K562 (cell line): ENCODE data around the gene ILDR1. TPM values are rescaled to one million over a fixed set of nuclear protein-coding genes. Genes with fewer than 3 reads are reported as not detected.

Source experiments
- ATAC-seq: fragments of 200-7000 bp; cut with Tn5 transposase; 3 replicates; pipeline ENCODE4 v1.9.1; 2020; ENCODE audit warnings: moderate library complexity
- BruUV-seq: library from RNA; stranded (reverse); fragments of 400-500 nt; replicated peaks from 2 replicates; lab custom pipeline; 2021; lab: Mats Ljungman, UMichigan
- CTCF ChIA-PET: fragments of 300-600 bp; formaldehyde crosslinking; extraction: SDS; loops from one replicate; lab custom pipeline; 2021; ENCODE audit warnings: low intra/inter-chr PET ratio; lab: Yijun Ruan, JAX
- POLR2A ChIA-PET: fragments of 300-600, 350-650 bp; sonication (Branson Sonifier 250); formaldehyde crosslinking; extraction: SDS; loops from one replicate; lab custom pipeline; 2021; ENCODE audit warnings: antibody characterized with exemption, inconsistent platforms; lab: Yijun Ruan, JAX
- DNase-seq, 4 experiments: peaks; one replicate each; pipeline versions ENCODE4 v3.0.0 to v3.0.0-alpha.2; 2011 to 2018; ENCODE audit warnings: low spot score in 3 of 4, mixed read lengths in 3 of 4; ENCODE audit errors: extremely low read depth in 1 of 4
- FAIRE-seq: peaks from 2 replicates; lab custom pipeline; 2011; peaks lifted over from hg19 to GRCh38; lab: Jason Lieb, UNC
- H2AFZ ChIP-seq: 2 replicates; pipeline ENCODE4 v1.6.0; 2011; ENCODE audit warnings: low read depth, low read length, control low read depth, inconsistent platforms
- H3K27ac ChIP-seq: fragments of 200-600 bp; 3 replicates; pipeline ENCODE4 v1.8.0; 2011; ENCODE audit warnings: low read depth, mild to moderate bottlenecking, control low read depth, inconsistent platforms, low read length, moderate library complexity, mixed read lengths; ENCODE audit errors: extremely low read depth
- H3K27me3 ChIP-seq, 2 experiments: fragments of 300-600 bp in 1 of 2; 2 replicates in 1 of 2; 3 replicates in 1 of 2; pipeline versions ENCODE4 v1.6.0 to v1.8.0; 2011; ENCODE audit warnings: inconsistent platforms in 2 of 2, low read length in 2 of 2, mild to moderate bottlenecking in 1 of 2, mixed read lengths in 1 of 2, moderate library complexity in 1 of 2; ENCODE audit not compliant: control insufficient read depth in 2 of 2, insufficient read depth in 2 of 2
- H3K36me3 ChIP-seq: fragments of 300-600 bp; 3 replicates; pipeline ENCODE4 v1.8.0; 2011; ENCODE audit warnings: mild to moderate bottlenecking, low read length, inconsistent platforms; ENCODE audit not compliant: control insufficient read depth, insufficient read depth
- H3K4me1 ChIP-seq, 2 experiments: fragments of 200-600 bp in 1 of 2; replicated peaks in 1 of 2; 2 replicates in 1 of 2; 3 replicates in 1 of 2; pipeline versions ENCODE4 v1.5.1 to v1.8.0; 2011; ENCODE audit warnings: inconsistent platforms in 2 of 2, low read length in 2 of 2, mild to moderate bottlenecking in 1 of 2, mixed read lengths in 1 of 2, moderate library complexity in 1 of 2; ENCODE audit not compliant: control insufficient read depth in 2 of 2, insufficient read depth in 2 of 2
- H3K4me2 ChIP-seq: 2 replicates; pipeline ENCODE4 v1.6.1; 2011; ENCODE audit warnings: low read length, control low read depth, inconsistent platforms, mixed read lengths; ENCODE audit not compliant: insufficient read depth
- H3K4me3 ChIP-seq: fragments of 200-600 bp; sonication (generic), shearing (Covaris generic); 2 replicates; pipeline ENCODE4 v1.5.1; 2016; ENCODE audit warnings: control low read depth, inconsistent platforms
- H3K79me2 ChIP-seq: fragments of 200-600 bp; 3 replicates; pipeline ENCODE4 v1.8.0; 2011; ENCODE audit warnings: low read length, inconsistent platforms; ENCODE audit not compliant: control insufficient read depth, insufficient read depth
- H3K9ac ChIP-seq, 2 experiments: 2 replicates each; pipeline versions ENCODE4 v1.6.0 to v1.6.1; 2011; ENCODE audit warnings: low read depth in 2 of 2, low read length in 2 of 2, control low read depth in 1 of 2, inconsistent platforms in 1 of 2, mild to moderate bottlenecking in 1 of 2, mixed read lengths in 1 of 2; ENCODE audit not compliant: insufficient read depth in 1 of 2
- H3K9me1 ChIP-seq: one replicate; pipeline ENCODE4 v1.6.0; 2011; ENCODE audit warnings: inconsistent platforms, mild to moderate bottlenecking, low read length, moderate library complexity; ENCODE audit not compliant: control insufficient read depth, insufficient read depth
- H3K9me3 ChIP-seq: replicated peaks from 2 replicates; pipeline ENCODE4 v1.5.1; 2011; ENCODE audit warnings: low read depth, low read length, inconsistent platforms; ENCODE audit not compliant: control insufficient read depth, insufficient read depth
- H4K20me1 ChIP-seq: replicated peaks from 2 replicates; pipeline ENCODE4 v1.6.1; 2011; ENCODE audit warnings: low read length, inconsistent platforms, mixed read lengths; ENCODE audit not compliant: control insufficient read depth, insufficient read depth
- CHD2 ChIP-seq: IDR thresholded peaks from 2 replicates; pipeline ENCODE4 v1.6.1; 2011; ENCODE audit warnings: low read depth, low read length
- HMG20B ChIP-seq: fragments of 250-450 bp; sonication (Bioruptor Pico); IDR thresholded peaks from 2 replicates; pipeline ENCODE4 v1.5.0; 2021; ENCODE audit warnings: mild to moderate bottlenecking
- JUND ChIP-seq, 2 experiments: IDR thresholded peaks; 2 replicates in 1 of 2; 3 replicates in 1 of 2; pipeline ENCODE4 v1.6.1; 2011; ENCODE audit warnings: borderline replicate concordance in 2 of 2, low read depth in 2 of 2, low read length in 2 of 2, improper control_type of control experiment in 1 of 2, missing biosample characterization in 1 of 2, missing genetic modification characterization in 1 of 2, missing genetic modification reagents in 1 of 2
- LEF1 ChIP-seq: fragments of 450-650 bp; IDR thresholded peaks from 2 replicates; pipeline ENCODE4 v1.6.1; 2016; ENCODE audit warnings: mild to moderate bottlenecking
- NCOA6 ChIP-seq: fragments of 450-650 bp; IDR thresholded peaks from 2 replicates; pipeline ENCODE4 v1.6.1; 2017; ENCODE audit warnings: mild to moderate bottlenecking
- RAD21 ChIP-seq, 2 experiments: fragments of 250-450 bp in 1 of 2; fragments of 450-650 bp in 1 of 2; sonication (Bioruptor Pico) in 1 of 2; formaldehyde crosslinking in 1 of 2; IDR thresholded peaks in 1 of 2; conservative IDR thresholded peaks in 1 of 2; 2 replicates each; pipeline versions ENCODE4 v1.4.0 to v1.8.0; 2020 to 2022; ENCODE audit warnings: mild to moderate bottlenecking in 2 of 2, moderate library complexity in 1 of 2
- RBM25 ChIP-seq: fragments of 200-400 bp; formaldehyde crosslinking; IDR thresholded peaks from 2 replicates; pipeline ENCODE4 v1.6.1; 2018; ENCODE audit warnings: low read length, low read depth, moderate library complexity; ENCODE audit not compliant: severe bottlenecking
- RCOR1 ChIP-seq, 2 experiments: IDR thresholded peaks; 2 replicates each; pipeline ENCODE4 v1.6.1; 2012; ENCODE audit warnings: low read depth in 2 of 2, low read length in 2 of 2, borderline replicate concordance in 1 of 2, improper control_type of control experiment in 1 of 2
- RNF219 ChIP-seq: fragments of 250-450 bp; sonication (Bioruptor Pico); IDR thresholded peaks from 2 replicates; pipeline ENCODE4 v1.5.0; 2022; ENCODE audit warnings: mild to moderate bottlenecking
- SNIP1 ChIP-seq: fragments of 450-650 bp; IDR thresholded peaks from 2 replicates; pipeline ENCODE4 v1.7.1; 2017; ENCODE audit warnings: low read depth, mild to moderate bottlenecking
- ZNF41 ChIP-seq: fragments of 250-450 bp; sonication (Bioruptor Pico); conservative IDR thresholded peaks from 2 replicates; pipeline ENCODE4 v1.4.0; 2020; ENCODE audit warnings: mild to moderate bottlenecking
- ZNF77 ChIP-seq: fragments of 250-450 bp; sonication (Bioruptor Pico); IDR thresholded peaks from 2 replicates; pipeline ENCODE4 v1.5.0; 2020
- WGBS: fragments of 100-300 bp; shearing (Covaris generic); methylation state at CpG from one replicate; pipeline ENCODE4 v1.1.6; 2016; ENCODE audit warnings: low coverage, mixed read lengths; ENCODE audit not compliant: insufficient coverage; ENCODE audit errors: missing lambda C conversion rate; 5-methylcytosine and 5-hydroxymethylcytosine counted together
- in situ Hi-C: fragments of 300-500 bp; cut with MboI; formaldehyde crosslinking; loops from 4 replicates; pipeline ENCODE4 v1.15.0; 2018; ENCODE audit warnings: inconsistent platforms, mixed read lengths
- intact Hi-C: fragments of 100-400 bp; cut with micrococcal nuclease; formaldehyde crosslinking; loops from 2 replicates; pipeline ENCODE4 v1.14.2; 2022
- polyA plus RNA-seq, 8 experiments: library from polyadenylated mRNA; depleted of rRNA in 4 of 8; stranded (reverse) in 5 of 8; unstranded in 3 of 8; fragments of >200 nt; fragmentation: Nextera tagmentation in 2 of 8; fragmentation: Illumina TruSeq in 1 of 8; extraction: Ambion mirVana in 2 of 8; extraction: Trizol in 1 of 8; gene quantifications; 2 replicates each; pipeline versions ENCODE4 v1.2.1 to v1.2.3, GENCODE V29; 2011 to 2014; ENCODE audit warnings: inconsistent platforms in 1 of 8, missing spikeins in 1 of 8
- total RNA-seq, 7 experiments: library from RNA; depleted of rRNA in 6 of 7; stranded (reverse); fragments of >200 nt in 6 of 7; fragmentation: Illumina TruSeq in 2 of 7; extraction: Trizol in 2 of 7; gene quantifications; 2 replicates each; pipeline versions ENCODE4 v1.2.1 to v1.2.3, GENCODE V29; 2011 to 2021; ENCODE audit warnings: low replicate concordance in 1 of 7
- TF ChIP-seq, protein P1 (sequence below): sonication (generic); formaldehyde crosslinking; IDR thresholded peaks from 2 replicates; pipeline ENCODE4 v1.8.0; 2023; ENCODE audit warnings: missing genetic modification reagents, mild to moderate bottlenecking, borderline replicate concordance

Gene ILDR1
- total and polyA plus RNA-seq, 9 of the 15 experiments (the other 6 are each of a cell fraction or from before 2014, with no cell fraction given) = 0.04 TPM; not detected in 8

DNA sequence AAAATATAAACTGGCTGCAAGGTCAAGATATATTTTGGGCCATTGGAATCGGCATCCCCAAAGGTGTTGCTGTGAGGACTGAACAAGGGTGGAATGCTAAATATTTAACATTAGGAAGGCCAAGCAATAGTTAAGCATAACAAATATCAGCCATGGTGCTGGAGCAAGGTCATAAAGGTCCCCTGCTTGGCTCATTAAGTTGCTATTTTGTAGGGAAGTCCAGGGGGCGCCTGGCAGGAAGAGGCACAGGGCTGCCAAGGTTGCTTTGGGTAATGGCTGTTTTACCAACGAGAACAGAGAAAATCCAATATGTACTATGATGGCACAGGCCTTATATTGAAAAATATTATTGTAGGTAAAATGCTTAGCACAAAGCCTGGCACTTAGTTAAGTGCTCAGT, 65.7 kb downstream of the ILDR1 start (continued):
- TF ChIP-seq, protein P1, sequence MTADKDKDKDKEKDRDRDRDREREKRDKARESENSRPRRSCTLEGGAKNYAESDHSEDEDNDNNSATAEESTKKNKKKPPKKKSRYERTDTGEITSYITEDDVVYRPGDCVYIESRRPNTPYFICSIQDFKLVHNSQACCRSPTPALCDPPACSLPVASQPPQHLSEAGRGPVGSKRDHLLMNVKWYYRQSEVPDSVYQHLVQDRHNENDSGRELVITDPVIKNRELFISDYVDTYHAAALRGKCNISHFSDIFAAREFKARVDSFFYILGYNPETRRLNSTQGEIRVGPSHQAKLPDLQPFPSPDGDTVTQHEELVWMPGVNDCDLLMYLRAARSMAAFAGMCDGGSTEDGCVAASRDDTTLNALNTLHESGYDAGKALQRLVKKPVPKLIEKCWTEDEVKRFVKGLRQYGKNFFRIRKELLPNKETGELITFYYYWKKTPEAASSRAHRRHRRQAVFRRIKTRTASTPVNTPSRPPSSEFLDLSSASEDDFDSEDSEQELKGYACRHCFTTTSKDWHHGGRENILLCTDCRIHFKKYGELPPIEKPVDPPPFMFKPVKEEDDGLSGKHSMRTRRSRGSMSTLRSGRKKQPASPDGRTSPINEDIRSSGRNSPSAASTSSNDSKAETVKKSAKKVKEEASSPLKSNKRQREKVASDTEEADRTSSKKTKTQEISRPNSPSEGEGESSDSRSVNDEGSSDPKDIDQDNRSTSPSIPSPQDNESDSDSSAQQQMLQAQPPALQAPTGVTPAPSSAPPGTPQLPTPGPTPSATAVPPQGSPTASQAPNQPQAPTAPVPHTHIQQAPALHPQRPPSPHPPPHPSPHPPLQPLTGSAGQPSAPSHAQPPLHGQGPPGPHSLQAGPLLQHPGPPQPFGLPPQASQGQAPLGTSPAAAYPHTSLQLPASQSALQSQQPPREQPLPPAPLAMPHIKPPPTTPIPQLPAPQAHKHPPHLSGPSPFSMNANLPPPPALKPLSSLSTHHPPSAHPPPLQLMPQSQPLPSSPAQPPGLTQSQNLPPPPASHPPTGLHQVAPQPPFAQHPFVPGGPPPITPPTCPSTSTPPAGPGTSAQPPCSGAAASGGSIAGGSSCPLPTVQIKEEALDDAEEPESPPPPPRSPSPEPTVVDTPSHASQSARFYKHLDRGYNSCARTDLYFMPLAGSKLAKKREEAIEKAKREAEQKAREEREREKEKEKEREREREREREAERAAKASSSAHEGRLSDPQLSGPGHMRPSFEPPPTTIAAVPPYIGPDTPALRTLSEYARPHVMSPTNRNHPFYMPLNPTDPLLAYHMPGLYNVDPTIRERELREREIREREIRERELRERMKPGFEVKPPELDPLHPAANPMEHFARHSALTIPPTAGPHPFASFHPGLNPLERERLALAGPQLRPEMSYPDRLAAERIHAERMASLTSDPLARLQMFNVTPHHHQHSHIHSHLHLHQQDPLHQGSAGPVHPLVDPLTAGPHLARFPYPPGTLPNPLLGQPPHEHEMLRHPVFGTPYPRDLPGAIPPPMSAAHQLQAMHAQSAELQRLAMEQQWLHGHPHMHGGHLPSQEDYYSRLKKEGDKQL (CRISPR knock-in tag) = no peak
- TF ChIP-seq NCOA6 (no peak), JUND (IDR thresholded peaks at IDR 0.05; ENCODE audit: borderline replicate concordance, low read depth, low read length) (no peak), JUND (tag; IDR thresholded peaks at IDR 0.05; ENCODE audit: borderline replicate concordance, low read depth, low read length) (no peak)

DNA sequence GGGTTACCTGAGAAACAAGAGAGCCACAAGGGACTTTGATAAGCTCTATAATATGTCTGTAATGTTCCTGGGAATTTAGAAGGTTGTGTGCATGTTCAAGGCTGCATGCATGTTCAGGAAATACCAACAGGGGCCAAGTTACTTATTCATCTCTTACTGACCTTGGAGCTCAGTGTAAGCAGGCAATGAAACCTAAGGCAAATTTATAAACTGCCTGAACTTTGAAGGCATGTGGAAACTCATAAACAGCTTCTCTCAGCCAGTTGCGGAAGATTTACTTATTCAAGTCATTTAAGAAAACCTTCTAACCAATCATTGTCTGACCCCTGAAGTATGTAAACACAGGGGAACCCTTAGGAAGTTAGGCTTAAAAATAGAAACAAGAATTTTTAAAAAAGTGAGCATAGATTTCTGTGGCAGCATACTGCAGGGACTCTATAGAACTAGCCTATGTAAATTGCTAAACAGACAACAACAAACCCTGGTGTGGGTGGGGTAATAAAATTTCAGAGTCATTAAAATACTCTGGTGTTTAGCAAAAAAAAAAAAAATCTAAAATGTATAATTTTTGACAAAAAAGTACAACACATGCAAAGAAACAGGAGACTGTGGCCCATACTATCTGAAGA, 70.6 kb downstream of the ILDR1 start:
- DNase-seq = no peak
- Histone ChIP-seq H3K36me3 (no peaks in the 10 kb centered on the region), H2AFZ (no peak overlapping the region), H3K27ac (no peak overlapping the region), H3K9me1 (no peaks in the 10 kb centered on the region), H3K4me1 (no peaks in the 10 kb centered on the region), H4K20me1 (no peaks in the 10 kb centered on the region), H3K79me2 (no peaks in the 10 kb centered on the region), H3K27me3 (no peaks in the 10 kb centered on the region), H3K9me3 (no peaks in the 10 kb centered on the region), H3K4me3 (no peak overlapping the region), H3K9ac (no peak overlapping the region), H3K4me2 (no peak overlapping the region)
- BruUV-seq = no TSS peak
- ChIA-PET CTCF (no interaction called here), POLR2A (interaction anchor here (0.9 kb wide), 1 partner anchor 62 kb away, joined by 3 read pairs; no protein-coding TSS in a partner anchor)
- ATAC-seq = no peak
- intact Hi-C loops = no loop called here
- in situ Hi-C loops = no loop called here
- no peak for FAIRE-seq
- 31% methylated on average over 1 of the region's 1 CpG for WGBS
- no peak for TF ChIP-seq RCOR1 (IDR thresholded peaks at IDR 0.05; ENCODE audit: borderline replicate concordance in 1 of 2, low read depth in 2 of 2, low read length in 2 of 2)
- no peak for TF ChIP-seq LEF1
- no peak for TF ChIP-seq ZNF77 (CRISPR knock-in tag)
- TF ChIP-seq ZNF41 (CRISPR knock-in tag) = no peak
- TF ChIP-seq RAD21 (CRISPR knock-in tag; conservative IDR thresholded peaks at IDR 0.05 in 1 of 2, IDR thresholded peaks at IDR 0.05 in 1 of 2) = no peak
- no peak for TF ChIP-seq HMG20B (CRISPR knock-in tag)
- no peak for TF ChIP-seq CHD2
- no peak for TF ChIP-seq RNF219 (CRISPR knock-in tag)
- TF ChIP-seq RBM25 = no peak
- no peak for TF ChIP-seq SNIP1
